HG02970 (cell line): ENCODE measurements around the gene NOS3.

Experiments used
- ATAC-seq: cut with Tn5 transposase; IDR thresholded peaks from one replicate; pipeline ENCODE4 v1.9.1; 2021; ENCODE audit warnings: mild to moderate bottlenecking, moderate library complexity, moderate number of reproducible peaks; ENCODE audit not compliant: unreplicated experiment, low FRiP score

Gene NOS3

DNA sequence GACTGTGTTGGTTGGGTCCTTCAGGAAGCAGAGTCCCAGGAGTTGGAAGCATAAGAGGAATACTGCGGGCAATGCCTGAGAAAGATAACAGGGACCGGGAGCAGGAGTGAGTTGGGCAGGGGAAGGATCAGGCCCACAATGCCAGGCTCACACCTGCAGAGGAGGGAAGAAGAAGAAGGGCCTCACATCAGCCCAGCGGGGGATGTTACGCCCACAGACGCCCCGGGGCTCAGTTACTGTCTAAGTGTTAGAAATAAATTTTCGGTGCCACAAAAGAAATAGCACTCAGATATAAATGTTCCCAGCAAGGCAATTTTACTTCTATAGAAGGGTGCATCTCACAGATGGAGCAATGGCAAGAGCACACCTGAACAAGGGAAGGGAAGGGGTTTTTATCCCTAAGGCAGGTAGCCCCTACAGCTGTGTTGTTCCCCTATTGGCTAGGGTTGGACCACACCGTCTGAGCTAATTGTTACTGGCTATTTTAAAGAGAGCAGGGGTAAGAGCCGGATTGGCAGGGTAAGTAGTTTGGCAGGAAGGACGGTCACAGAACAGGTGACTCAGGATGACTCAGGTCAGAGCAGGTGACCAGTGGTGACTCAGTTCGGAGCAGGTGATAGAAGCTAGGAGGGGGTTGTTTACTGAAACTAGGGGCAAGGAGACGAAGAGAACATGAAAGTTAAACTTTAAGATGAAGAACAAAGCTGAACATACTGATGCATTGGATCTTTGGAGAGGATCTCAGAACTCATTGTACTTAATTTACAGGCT lies at the start of gene NOS3:
Gene NOS3 (plus strand): TSS at position 602 of the 771 bp plus-strand sequence. CDS start 2,787 bp downstream, outside the sequence.
- no peak for ATAC-seq

DNA sequence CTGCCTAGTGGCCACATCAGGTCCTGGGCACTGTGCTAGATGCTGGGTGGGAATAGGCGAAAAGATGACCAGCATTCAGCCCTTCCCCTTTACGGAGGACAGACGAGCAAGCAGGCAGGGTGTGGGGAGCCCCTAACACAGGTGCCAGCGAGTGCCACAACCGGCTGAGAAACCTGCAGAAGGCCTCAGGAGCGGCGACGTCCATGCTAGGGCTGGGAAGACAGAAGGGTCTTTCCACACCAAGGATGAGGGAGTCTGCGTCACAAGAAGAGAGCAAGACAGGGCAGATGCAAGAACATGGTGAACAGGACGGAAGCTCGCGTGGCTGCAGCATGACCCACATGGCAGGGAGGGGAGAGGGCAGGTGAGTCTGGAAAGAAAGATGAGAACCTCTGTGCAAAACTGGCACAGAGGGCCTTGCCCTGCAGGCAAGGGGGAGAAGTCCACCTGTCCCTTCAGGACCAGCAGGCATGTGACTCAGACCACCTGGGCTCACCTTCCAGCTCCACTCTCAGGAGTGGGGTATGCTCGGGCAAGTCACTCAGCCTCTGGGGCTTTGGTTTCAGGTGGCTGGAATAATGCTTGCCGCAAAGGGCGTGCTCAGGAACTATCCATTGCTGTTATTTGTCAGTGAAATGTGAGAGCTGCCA lies 49.3 kb upstream of the NOS3 start:
- no peak for ATAC-seq

DNA sequence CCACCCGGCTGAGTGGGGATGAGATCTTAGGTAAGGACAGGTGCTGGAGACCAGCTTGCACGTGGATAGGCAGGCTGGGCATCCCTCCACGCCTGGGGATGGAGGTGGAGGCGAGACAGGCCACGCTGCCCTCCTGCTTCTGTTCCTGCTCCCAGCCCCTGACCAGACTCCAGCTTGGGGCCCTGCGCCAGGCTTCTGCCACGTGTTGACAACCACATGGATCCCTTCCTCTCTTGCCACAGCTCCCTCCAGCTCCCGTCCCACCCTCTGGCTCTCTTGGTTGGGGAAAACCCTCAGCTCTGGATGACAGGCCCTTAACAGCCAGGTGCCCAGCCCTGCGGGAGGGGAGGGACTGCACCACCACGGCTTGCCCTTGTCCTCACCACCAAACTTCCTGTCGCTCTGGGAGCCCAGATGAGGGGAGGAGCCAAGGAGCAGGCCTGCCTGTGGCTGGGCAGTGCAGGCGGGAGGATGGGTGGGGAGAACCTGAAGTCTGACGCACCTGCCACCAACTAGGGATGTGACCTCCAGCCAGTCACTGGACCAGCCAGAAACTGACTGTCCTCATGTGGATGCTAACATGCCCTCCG lies 48.7 kb upstream of the NOS3 start:
- no peak for ATAC-seq

DNA sequence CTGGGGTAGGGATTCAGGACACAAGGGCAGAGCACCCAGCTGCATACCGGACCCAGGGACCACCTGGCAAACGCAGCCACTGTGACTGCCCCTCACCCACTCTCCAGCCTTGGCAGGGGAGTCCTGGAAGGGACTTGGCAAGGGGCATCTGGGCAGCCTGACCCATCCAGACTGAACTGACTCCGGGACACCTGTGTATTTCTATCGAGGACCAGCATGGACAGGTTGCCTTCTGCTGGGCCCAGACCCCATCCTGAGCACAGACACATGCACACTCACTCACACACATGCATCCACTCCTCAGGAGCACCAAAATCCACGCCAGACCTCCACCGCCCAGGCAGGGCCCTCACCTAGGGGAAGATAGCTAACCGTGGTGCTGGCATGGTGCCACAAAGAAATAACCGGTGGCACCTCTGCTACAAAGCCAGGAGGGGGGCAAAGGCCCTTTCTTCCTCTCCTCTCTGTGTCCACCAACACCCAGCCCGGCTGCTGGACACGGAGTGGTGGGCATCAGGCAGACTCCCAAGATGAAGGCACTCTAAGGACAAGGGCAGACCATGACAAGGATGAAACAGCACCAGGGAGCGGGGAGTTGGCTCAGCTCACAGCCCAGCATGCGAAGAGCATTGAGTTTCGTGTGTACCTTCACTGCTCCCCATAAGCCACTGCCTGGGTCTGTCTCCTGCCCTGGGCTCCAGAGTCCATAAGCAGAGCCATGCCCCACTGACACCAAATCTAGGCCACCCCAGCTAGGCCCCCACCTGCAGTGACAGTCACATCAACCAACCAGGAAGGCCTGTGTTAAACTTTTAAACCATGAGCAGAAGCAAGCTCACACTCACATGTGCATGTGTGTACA lies 48.0 kb upstream of the NOS3 start:
- ATAC-seq = no peak

DNA sequence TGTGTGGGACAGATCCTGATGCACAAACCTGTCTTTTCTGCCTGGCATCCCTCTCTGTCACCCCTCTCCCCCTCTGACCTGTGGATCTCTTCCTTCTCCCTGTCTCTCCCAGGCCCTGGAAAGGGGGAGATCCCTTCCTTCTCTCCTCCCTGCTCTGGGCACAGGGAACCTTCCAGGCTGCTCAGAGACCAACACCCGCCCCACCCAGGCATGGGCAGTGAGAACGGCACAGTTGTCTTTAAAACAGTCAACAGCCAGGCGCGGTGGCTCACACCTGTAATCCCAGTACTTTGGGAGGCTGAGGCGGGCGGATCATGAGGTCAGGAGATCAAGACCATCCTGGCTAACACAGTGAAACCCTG lies 47.4 kb upstream of the NOS3 start:
- ATAC-seq = no peak

DNA sequence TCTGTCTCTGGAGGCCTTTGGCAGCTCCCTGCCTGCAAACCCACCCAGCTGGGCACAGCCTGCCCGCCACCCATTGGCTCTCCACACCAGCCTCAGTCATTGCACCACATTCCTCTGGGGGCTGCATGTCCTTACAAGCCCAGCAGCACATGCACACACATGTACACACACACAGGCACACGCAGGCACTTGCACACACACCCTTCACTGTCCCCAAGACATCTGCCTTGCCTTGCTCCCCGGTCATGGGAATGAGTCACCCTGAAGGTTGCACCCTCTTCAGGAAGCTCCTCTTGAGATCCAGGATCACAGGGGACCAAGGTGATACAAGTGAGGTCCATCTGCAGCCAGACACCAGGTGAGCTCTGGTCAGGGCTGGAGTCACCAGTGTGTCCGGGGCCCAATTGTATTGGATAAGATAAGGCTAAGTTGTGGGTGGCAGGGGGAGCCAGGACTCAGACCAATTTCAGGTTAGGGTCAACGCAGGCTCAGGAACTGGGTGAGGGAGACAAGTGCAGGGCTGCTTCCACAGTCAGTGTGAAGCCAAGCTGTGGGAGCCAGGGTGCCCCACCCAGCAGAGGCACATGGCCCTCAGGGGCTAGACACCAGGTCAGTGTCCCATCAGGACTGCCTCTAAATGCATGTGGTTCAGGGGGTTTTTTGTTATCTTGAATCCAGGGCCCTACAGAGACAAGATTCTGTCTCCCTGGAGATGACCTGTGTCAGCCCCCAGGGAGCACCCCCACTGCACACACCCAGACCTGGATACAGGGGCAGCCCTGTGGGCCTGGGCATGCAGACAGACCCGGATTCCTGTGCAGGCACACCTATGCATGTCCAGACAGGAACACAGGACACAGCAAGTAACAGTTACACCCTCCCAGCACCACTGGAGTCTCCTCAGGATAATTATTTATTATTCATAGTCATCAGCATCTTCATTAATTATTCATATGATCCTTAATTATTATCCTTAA lies 46.5 kb upstream of the NOS3 start:
- no peak for ATAC-seq

DNA sequence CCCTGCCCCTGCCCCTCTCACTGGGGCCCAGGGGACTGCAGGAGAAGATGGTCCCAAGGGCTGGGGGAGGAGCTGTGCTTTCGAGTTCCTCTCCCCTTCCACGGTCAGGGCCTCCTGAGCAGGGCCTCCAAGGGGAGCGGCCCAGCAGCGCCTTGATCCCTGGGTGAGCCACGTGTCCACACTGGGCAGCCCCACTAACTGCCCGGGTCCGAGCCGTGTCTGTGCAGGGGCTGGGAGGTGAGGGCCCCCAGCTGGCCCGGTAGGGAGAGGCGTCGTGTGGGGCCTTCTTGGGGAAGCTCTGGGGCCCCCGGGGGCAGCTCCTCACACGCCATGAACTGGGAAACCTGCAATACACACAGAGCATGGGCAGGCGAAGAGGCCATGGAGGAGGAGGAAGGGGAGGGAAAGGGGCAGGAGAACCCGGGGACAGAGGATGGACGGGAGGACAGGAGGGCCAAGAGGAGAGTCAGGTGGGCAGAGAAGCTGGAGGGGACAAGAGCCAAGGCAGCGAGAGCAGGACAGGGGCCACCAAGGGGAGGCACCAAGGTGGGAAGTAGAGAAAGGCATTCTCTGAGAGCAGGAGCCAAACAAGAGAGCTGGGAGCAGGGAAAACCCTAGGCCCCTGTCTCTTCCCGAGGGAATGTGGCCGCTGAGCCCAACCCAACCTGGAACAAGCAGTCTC lies 45.5 kb upstream of the NOS3 start:
- ATAC-seq = no peak

DNA sequence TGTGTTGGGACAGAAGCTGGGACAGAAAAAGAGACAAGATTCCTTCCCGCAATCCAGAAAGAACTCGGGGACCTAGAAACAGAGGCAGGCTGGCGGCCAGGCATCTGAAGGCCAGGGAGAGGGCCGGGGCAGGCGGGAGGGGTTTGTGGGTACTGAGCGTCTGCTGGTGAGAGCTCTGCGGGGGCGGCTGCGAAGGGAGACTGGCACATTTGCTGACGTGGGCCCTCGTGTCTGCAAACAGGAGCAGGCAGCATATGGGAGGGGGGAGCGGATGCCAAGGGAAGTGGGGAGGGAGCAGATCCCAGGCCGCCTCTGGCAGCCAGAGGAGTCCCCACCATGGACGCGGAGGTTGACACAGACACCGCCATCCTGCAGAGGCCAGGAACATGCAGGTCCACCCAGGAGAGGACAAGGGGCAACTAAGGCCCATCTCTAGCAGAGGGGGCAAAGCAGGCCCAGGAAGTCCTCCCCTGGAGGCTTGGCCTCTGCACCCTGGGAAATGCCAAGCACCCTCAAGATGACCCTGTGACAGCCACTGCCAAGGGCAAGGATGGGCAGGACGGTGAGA lies 44.9 kb upstream of the NOS3 start:
- no peak for ATAC-seq

DNA sequence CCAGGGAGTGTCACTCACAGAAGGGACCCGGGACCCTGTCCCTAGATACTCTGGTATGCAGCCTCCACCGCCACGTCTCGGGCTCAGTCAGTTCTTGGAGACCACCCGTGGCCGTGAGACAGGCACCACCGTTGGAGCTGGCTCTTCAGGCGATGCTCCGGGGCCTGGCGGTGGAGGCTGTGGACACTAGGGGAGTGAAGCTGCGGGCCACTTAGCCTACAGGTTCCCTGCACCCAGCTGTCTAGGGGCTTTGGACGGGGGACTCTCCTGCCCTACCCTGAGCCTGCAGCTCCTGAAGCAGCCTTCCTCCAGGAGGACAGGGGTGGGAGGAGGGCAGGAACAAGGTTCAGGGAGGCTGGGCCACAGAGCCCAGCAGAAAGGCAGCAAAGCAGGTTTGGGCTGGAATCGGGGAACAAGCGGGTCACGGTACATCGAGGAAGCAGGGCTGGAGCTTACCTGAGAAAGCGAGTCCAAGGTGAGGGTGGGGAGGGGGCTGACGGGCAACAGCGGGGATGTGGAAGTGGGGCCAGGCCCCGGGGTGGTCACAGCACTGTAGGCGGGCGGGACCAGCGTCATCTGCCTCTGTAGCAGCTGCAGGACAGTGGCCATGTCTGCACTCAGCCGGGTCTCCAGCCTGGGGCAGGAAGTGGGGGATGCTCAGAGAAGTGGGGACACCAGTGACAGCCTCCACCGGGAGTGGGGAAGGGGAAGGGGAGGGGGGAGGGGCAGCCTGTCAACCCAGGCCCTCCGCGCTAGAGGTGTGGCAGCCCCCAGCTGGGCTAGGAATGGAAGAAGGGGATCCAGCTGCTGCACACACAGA lies 44.2 kb upstream of the NOS3 start:
- no peak for ATAC-seq

DNA sequence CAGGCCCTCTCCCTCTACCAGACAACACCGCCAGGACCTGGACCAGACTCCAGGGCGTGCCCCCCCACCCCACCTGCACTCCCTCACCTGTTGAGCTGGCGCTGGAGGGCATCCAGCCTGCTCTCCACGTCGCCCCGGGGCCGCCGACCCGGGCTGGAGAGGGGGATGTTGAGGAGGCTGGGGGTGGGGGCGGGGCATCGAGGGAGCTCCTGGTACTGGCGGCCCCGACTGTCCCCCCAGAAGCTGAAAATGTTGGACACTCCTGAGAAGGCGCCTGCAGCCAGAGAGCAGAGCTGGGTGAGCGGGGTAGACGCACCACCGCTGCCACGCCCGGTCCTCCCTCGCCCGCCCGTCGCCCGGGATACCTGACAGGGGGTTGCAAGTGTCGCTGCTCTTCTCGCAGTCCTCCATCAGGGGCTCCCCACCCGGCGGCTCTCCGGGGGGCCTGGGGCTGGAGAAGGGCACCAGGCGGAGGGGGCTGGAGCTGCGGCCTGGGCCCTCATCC lies 43.5 kb upstream of the NOS3 start:
- ATAC-seq = no peak

DNA sequence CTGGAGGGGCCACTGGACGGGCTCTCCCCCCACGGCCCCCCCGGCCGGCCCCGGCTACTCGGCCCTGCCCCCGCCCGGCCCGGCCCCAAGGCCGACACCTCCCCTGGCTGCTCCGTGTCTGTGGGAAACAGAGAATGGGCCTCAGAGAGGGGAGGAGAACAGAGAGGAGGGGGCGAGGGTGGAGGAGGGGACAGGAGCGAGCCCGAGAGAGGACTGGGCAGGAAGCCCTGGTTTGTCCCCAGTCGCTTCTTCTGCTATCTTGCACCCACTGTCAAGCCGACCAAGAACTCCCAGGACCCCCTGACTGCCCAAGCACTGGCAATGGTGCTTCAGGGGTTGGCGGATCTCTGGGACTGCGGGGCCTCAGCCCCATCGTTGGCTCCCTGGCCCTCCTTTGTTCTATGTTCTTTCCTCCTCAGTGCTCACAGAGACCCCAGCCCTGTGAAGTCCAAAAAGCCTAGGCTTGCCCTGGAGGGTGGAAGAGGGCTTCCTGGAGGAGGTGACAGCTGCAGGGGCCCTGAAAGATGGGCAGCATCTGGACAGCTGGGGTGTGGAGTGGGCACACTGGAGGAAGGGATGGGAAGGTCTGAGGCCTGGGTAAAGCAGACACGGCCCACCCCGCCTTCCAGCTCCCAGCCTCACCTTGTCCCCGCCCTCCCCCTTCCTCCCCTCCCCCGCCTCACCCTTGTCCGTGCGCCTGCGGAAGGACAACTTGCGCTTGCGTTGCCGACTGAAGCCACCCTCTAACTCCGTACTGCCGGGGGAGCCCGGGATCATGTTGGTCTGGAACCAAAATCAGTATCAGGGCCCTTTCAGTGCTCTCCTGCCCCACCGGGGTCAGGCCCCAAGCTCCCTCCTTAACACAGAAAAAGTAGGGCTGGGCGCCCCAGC lies 42.8 kb upstream of the NOS3 start:
- no peak for ATAC-seq

DNA sequence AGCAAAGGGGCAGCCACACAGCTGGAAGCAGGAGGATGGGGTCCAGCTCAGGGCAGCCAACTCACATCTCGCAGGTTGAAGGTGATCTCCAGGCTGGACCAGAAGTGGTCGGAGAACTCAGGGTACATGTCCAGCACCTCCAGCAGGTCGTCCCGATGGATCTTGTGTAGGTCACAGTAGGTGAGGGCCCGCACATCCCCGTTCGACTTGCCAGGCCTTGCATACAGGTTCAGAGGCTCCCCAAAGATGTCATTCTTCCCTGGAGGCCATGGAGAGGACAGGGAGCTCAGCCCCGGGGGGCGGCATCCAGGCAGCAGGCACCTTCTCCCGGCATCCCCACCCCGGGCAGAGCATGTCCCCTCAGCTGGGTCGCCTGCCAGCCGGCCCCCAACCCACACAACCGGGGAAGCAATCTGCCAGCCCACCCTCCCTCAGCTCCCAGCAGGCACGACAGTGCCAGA lies 42.0 kb upstream of the NOS3 start:
- ATAC-seq = no peak

DNA sequence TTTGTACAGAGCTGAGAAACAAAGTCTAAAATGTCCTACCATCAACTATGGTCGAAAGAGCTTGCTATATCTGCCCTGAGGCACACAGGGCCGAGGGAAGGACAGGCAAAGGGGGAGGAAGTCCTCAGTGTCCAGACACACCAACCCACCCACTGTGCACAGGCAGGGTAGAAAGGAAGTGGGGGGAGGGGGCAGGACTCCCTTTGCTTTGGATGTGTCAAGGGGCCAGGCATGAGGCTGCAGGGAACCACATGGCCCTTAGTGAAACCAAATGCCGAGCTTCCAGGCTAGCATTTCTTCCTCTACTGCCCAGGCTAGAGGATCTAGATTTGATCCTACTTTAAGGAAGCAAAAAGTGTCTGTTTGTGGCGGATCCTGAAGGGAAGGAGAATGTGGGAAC lies 41.3 kb upstream of the NOS3 start:
- ATAC-seq = no peak

DNA sequence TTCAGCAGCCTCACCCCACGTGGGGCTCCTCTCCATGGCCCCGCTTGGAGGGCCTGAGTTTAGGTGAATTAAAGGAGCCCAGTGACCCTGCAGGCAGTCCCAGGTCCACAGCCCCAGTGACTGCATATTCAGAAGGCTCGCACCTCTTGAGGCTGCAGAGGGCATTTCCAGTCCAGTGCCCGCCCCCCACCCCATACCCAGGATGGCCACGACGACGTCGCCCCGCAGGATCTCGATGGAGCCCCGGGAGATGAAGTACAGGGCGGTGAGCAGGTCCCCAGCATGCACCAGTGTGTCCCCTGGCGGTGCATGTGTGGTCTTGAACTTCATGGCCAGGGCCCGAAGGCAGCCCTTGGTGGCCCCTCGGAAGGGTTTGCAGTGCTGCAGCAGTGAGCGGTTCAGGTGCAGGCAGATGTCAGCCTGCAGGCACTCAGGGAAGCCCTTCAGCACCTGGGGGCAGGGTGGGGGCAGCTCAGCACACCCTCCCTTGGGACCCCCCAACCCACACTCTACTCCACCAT lies 40.8 kb upstream of the NOS3 start:
- ATAC-seq = no peak

DNA sequence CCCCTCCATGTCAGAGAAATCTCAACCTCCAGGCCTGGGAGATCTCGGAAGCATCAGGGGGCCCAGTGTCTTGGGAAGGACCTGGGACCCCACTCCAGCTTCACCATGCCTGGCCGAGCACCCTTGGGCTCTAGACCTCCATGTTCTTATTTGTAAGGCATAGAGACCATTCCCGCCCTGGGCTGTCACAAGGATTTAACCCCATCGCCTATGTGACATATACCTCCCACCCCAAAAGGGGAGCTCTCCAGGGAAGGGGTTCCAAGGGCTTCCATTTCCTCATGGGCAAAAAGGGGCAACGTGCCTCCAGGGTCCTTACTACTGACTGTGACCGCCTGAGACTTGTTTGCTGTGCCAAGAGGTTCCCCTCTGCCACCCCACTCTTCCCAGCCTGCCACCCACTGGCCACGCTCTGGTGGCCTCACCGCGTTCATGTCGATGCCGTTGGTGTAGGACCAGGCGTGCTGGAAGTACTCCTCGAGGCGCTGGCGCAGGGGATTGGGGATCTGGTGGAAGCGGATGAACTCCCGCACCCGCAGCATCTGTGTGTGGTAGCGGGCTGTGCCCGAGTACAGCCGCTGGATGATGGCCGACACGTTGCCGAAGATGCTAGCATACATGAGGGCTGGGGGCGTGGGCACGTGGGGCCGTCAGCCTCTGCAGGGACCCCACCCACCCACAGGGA lies 40.2 kb upstream of the NOS3 start:
- ATAC-seq = no peak

DNA sequence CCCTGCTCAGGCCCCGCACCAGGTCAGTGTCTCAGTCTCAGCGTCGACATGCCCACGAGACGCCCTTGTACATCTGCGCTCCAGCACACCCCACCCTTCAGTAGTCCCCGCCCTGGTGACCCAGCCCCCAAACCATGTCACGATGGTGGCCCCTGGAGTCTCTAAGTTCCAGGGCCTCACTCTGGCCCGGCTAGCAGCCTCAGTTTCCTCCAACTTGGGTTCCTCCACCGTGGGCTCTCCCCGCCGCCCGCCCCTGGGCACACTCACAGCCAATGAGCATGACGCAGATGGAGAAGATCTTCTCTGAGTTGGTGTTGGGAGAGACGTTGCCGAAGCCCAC lies 39.7 kb upstream of the NOS3 start:
- ATAC-seq = no peak
